T-helper 1 cell (primary cell): Measurements from ENCODE around the gene HEXB.
A peak's percentile ranks its signal among the peaks of the same experiment; 100 is the strongest.
"Not testable (repeated sequence)": the region's sequence is repeated elsewhere in the genome, so short reads cannot be mapped to it uniquely, and the experiment has no call there.

ENCODE experiments used
- DNase-seq, 5 donors: peaks; one replicate each; pipeline ENCODE4 v3.0.0-alpha.2; 2012 to 2020

HEXB gene

DNA sequence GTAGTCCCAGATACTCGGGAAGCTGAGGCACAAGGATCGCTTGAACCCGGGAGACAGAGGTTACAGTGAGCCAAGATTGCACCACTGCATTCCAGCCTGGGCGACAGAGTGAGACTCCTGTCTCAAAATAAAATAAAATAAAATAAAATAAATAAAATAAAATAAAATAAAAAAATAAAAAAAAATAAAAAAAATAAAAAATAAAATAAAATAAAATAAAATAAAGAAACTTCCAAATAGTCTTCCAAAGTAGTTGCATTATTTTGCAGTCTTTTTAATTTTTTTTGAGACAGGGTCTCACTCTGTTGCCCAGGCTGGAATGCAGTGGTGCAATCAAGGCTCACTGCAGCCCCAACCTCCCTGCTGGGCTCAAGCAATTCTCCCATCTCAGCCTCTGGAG is 63.7 kb downstream of the HEXB start:
- DNase-seq: not testable (repeated sequence)

DNA sequence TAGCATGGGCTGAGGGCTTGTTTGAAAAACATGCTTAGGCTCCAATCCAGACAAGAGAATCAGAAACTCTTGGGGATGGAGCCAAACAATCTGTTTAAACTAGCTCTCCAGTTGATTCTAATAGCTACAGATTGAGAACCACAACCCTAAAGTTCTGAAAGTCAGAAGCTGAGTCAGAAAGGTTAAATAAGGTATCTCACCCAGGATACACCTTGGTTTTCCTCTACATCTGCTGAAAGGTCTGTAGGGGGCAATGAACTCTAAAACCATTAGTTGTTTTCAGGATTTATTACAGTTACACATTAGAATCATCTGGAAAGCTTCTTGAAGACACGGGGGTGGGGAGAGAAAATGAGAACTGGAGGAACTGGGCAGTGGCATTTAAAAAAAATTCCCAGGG is 76.2 kb downstream of the HEXB start:
- DNase-seq: no peak

DNA sequence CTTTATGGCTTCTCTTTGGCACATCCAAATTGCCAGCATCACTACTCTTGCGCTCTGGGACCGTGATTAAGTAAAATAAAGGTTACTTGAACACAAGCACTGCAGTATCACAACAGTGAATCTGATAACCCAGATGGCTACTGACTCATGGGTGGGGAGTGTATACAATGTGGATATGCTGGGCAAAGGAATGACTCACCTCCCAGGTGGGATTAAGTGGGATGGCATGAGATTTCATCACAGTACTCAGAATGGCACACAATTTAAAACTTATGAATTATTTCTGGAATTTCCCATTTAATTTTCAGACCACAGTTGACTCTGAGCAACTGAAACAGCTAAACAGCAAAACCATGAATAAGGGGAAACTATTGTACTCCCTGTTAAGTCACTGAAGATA is 77.6 kb downstream of the HEXB start:
- no peak for DNase-seq

GRCh38 chr5:74763504-74763903 is 78.5 kb downstream of the HEXB start:
- no peak for DNase-seq

DNA sequence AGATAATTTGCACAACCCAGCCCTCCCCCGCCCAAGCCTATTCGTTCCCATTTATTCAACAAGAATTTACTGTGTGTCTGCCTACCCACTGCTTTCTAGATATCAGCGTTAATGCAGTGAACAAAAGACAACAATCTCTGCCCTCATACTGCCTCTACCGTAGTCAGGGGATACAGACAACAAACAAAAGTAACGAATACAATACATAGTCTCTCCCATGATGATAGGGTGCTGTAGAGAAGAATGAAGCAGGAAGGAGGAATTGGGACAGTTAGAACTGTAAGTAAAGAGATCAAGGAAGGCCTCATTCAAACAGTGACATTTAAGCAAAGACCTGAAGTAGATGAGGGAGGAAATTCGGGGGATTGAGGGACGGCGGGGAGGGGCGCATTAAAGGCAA is 80.2 kb downstream of the HEXB start:
- DNase-seq: no peak

DNA sequence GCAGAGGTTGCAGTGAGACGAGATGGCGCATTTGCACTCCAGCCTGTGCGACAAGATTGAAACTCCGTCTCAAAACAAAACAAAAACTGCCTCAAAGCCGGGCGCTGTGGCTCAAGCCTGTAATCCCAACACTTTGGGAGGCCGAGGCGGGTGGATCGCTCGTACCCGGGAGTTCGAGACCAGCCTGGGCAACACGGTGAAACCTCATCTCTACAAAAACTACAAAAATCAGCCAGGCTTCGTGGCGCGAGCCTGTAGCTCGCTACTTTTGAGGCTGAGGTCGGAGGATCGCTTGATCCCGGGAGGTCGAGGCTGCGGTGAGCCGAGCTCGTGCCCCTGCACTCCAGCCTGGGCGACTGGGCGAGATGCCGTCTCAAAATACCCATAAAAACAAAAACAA is 80.9 kb downstream of the HEXB start:
- DNase-seq: no peak

GRCh38 chr5:74766418-74766848 is 81.4 kb downstream of the HEXB start:
- DNase-seq: peak in 2 of 5 donors; percentile 8 to 43

GRCh38 chr5:74766849-74767578 is 82.0 kb downstream of the HEXB start, which contains the start of the genes GFM2 and NSA2:
TSS of gene GFM2 (minus strand) at chr5:74767117. CDS start at chr5:74763742, 3,375 bp downstream.
TSS of gene NSA2 (plus strand) at chr5:74767249. CDS start at chr5:74767361, 112 bp downstream.
- DNase-seq: peak; percentile 74 to 92 (median 86)

GRCh38 chr5:74767579-74767913 is 82.5 kb downstream of the HEXB start:
- DNase-seq: no peak
